H1 (cell line): ENCODE results near the gene PRR12. TPM values are rescaled to one million over a fixed set of nuclear protein-coding genes. Genes with fewer than 3 reads are reported as not detected.

ENCODE experiments used
- CBX5 ChIP-seq: fragments of 300-800, 300-1000 bp; sonication (generic); IDR thresholded peaks from 2 replicates; pipeline ENCODE4 v1.7.1; 2016; ENCODE audit warnings: antibody characterized with exemption, low read length, low read depth
- CHD1 ChIP-seq: IDR thresholded peaks from 2 replicates; pipeline ENCODE4 v1.6.1; 2012; ENCODE audit warnings: low read depth, low read length, improper control_type of control experiment
- CHD7 ChIP-seq: fragments of 300-600 bp; sonication (generic); IDR thresholded peaks from 2 replicates; pipeline ENCODE4 v1.7.1; 2012; ENCODE audit warnings: low read length, moderate library complexity, mild to moderate bottlenecking, inconsistent platforms; ENCODE audit not compliant: insufficient replicate concordance
- EP300 ChIP-seq, 2 experiments: IDR thresholded peaks; 1 replicate in 1 of 2; 2 replicates in 1 of 2; pipeline ENCODE4 v1.6.1; 2011 to 2012; ENCODE audit warnings: low read depth in 2 of 2, low read length in 2 of 2, mild to moderate bottlenecking in 2 of 2, borderline replicate concordance in 1 of 2, inconsistent platforms in 1 of 2, moderate library complexity in 1 of 2
- EZH2 ChIP-seq: fragments of 200-600 bp; sonication (generic); IDR thresholded peaks from 2 replicates; pipeline ENCODE4 v1.7.1; 2012; ENCODE audit warnings: low read depth, mild to moderate bottlenecking, moderate library complexity, low read length, inconsistent platforms; ENCODE audit not compliant: severe bottlenecking
- GTF2F1 ChIP-seq: IDR thresholded peaks from 2 replicates; pipeline ENCODE4 v1.6.1; 2012; ENCODE audit warnings: low read depth, low read length, improper control_type of control experiment, borderline replicate concordance
- MAX ChIP-seq: IDR thresholded peaks from 2 replicates; pipeline ENCODE4 v1.6.1; 2012; ENCODE audit warnings: inconsistent platforms
- NRF1 ChIP-seq: IDR thresholded peaks from 2 replicates; pipeline ENCODE4 v1.6.1; 2011; ENCODE audit warnings: mild to moderate bottlenecking, low read depth, low read length, improper control_type of control experiment
- POU5F1 ChIP-seq: IDR thresholded peaks from 2 replicates; pipeline ENCODE4 v1.6.1; 2011; ENCODE audit warnings: low read depth, mild to moderate bottlenecking, low read length, moderate library complexity
- RFX5 ChIP-seq: IDR thresholded peaks from 2 replicates; pipeline ENCODE4 v1.6.1; 2011; ENCODE audit warnings: low read depth, low read length, improper control_type of control experiment, borderline replicate concordance
- SIRT6 ChIP-seq: IDR thresholded peaks from one replicate; pipeline ENCODE4 v1.7.1; 2012; ENCODE audit warnings: low read length, inconsistent platforms
- polyA plus RNA-seq, 7 experiments: library from polyadenylated mRNA; depleted of rRNA in 3 of 7; stranded (reverse) in 5 of 7; unstranded in 2 of 7; fragments of >200 nt in 5 of 7; fragments of 200-250 nt in 2 of 7; gene quantifications; 1 replicate in 5 of 7; 2 replicates in 1 of 7; 4 replicates in 1 of 7; pipeline versions ENCODE4 v1.2.1 to v1.2.3, GENCODE V29; 2011 to 2013; ENCODE audit warnings: missing spikeins in 2 of 7, mixed read lengths in 2 of 7
- total RNA-seq: library from RNA; stranded (reverse); fragmentation: NEBNext Ultra II Directional; extraction: Animal tissue kit (Norgen Biotek cat#: 25700); gene quantifications from 2 replicates; pipeline ENCODE4 v1.2.1, GENCODE V29; 2021

Gene PRR12
- total and polyA plus RNA-seq, 2 of the 8 experiments (the other 6 are each of a cell fraction or from before 2014, with no cell fraction given): 2.5 to 59.4 TPM

GRCh38 chr19:49632576-49632975, 41.6 kb downstream of the PRR12 start (continued):
- TF ChIP-seq CHD7: no peak
- no peak for TF ChIP-seq SIRT6
- TF ChIP-seq MAX: no peak
- TF ChIP-seq NRF1: no peak
- no peak for TF ChIP-seq POU5F1
- TF ChIP-seq EP300 (IDR thresholded peaks at IDR 0.05; ENCODE audit: borderline replicate concordance in 1 of 2, low read depth in 2 of 2, low read length in 2 of 2): no peak
- TF ChIP-seq GTF2F1: no peak
- no peak for TF ChIP-seq RFX5
- no peak for TF ChIP-seq CHD1
- no peak for TF ChIP-seq CBX5
- TF ChIP-seq EZH2: no peak
